B cell (primary cell): ENCODE data around the gene SPECC1.

Source experiments
- CTCF ChIP-seq: fragments of 200-600 bp; IDR thresholded peaks from one replicate; pipeline ENCODE4 v1.8.0; 2022; ENCODE audit warnings: antibody characterized with exemption, mild to moderate bottlenecking
- EZH2 ChIP-seq: IDR thresholded peaks from 2 replicates; pipeline ENCODE4 v1.6.1; 2012; ENCODE audit warnings: borderline replicate concordance, low read depth, mild to moderate bottlenecking, moderate library complexity, low read length; ENCODE audit not compliant: insufficient read depth, poor library complexity, severe bottlenecking

- TF ChIP-seq CTCF (no peak), EZH2 (no peak)
Measured at GRCh38 chr17:20180661-20181060, 171.5 kb downstream of the SPECC1 start.
